Measurements from ENCODE around the gene SP7. TPM values are rescaled to one million over a fixed set of nuclear protein-coding genes. Genes with fewer than 3 reads are reported as not detected.
"Not testable (repeated sequence)": the region's sequence is repeated elsewhere in the genome, so short reads cannot be mapped to it uniquely, and the experiment has no call there.

Gene SP7
- total RNA-seq, 1 donor from 2014 or later, result 0.11 TPM

GRCh38 chr12:53343449-53343848, 7.3 kb upstream of the SP7 start:
- no peak for DNase-seq (ENCODE audit: low spot score)
- peaks cover 8% of the 10 kb centered on the region for H3K27me3 Mint-ChIP-seq (ENCODE audit: low read depth)
- intact Hi-C loops (cut with micrococcal nuclease), result no loop called here
- H3K36me3 Mint-ChIP-seq (ENCODE audit: low read depth), result no peaks in the 10 kb centered on the region
- peaks cover 18% of the 10 kb centered on the region for H3K4me1 Mint-ChIP-seq (ENCODE audit: low read depth)
- H3K27ac Mint-ChIP-seq, result no peak overlapping the region
- H3K4me3 Mint-ChIP-seq (ENCODE audit: low read depth), result peak overlapping the region; percentile 51
- no peaks in the 10 kb centered on the region for H3K9me3 Mint-ChIP-seq

GRCh38 chr12:53340398-53340797, 4.2 kb upstream of the SP7 start:
- intact Hi-C loops (cut with micrococcal nuclease), result no loop called here
- Mint-ChIP-seq H3K27ac (no peak overlapping the region), H3K4me3 (ENCODE audit: low read depth) (no peak overlapping the region), H3K9me3 (no peaks in the 10 kb centered on the region), H3K36me3 (ENCODE audit: low read depth) (no peaks in the 10 kb centered on the region), H3K4me1 (ENCODE audit: low read depth) (peaks cover 23% of the 10 kb centered on the region), H3K27me3 (ENCODE audit: low read depth) (peaks cover 31% of the 10 kb centered on the region)
- DNase-seq (ENCODE audit: low spot score), result no peak

DNA sequence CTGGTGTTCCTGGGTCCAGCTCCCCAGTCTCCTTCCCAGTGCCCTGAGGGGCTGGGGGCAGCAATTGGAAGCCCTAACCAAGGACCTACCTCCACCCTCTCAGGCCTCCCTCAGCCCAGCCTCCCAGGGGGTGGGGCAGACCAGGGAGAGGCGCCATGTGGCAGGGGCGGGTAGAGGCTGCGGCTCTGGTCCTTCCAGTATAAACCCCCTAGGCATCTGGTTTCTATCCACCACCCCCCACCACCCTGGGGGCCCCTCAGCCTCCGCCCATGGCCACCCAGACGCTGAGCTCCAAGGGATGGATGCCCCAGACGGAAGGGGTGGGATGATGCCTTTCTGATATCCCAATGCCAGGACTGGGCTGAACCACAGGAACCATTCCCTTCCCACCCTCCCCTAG, 2.8 kb upstream of the SP7 start:
- Mint-ChIP-seq H3K27ac (no peak overlapping the region), H3K9me3 (no peaks in the 10 kb centered on the region), H3K36me3 (ENCODE audit: low read depth) (no peaks in the 10 kb centered on the region), H3K27me3 (ENCODE audit: low read depth) (peaks cover 41% of the 10 kb centered on the region), H3K4me1 (ENCODE audit: low read depth) (peaks cover 13% of the 10 kb centered on the region), H3K4me3 (ENCODE audit: low read depth) (no peak overlapping the region)
- intact Hi-C loops (cut with micrococcal nuclease), result no loop called here
- DNase-seq (ENCODE audit: low spot score), result no peak

DNA sequence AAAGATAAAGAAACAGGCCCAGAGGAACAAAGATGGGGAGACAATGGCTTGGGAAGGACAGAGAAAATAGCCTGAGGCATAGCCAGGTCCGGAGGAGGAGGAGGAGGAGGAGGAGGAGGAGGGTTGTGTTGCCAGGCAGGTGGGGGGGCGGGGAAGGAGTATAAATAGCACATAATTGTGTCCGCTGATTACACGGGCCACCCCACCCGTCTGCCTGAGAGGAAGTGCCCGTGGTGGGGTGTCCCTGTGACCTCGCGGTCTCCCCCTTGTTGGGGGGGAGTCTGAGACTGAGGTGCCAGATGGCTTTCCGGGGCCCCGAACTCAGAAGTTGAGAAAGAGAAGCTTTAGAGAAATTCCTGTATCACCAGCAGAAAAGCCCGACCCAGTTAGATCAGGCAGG, 1.9 kb upstream of the SP7 start:
- intact Hi-C loops (cut with micrococcal nuclease), result no loop called here
- no peaks in the 10 kb centered on the region for H3K36me3 Mint-ChIP-seq (ENCODE audit: low read depth)
- H3K4me1 Mint-ChIP-seq (ENCODE audit: low read depth), result peaks cover 9% of the 10 kb centered on the region
- no peak overlapping the region for H3K4me3 Mint-ChIP-seq (ENCODE audit: low read depth)
- no peak overlapping the region for H3K27ac Mint-ChIP-seq
- peaks cover 42% of the 10 kb centered on the region for H3K27me3 Mint-ChIP-seq (ENCODE audit: low read depth)
- H3K9me3 Mint-ChIP-seq, result no peaks in the 10 kb centered on the region
- no peak for DNase-seq (ENCODE audit: low spot score)

DNA sequence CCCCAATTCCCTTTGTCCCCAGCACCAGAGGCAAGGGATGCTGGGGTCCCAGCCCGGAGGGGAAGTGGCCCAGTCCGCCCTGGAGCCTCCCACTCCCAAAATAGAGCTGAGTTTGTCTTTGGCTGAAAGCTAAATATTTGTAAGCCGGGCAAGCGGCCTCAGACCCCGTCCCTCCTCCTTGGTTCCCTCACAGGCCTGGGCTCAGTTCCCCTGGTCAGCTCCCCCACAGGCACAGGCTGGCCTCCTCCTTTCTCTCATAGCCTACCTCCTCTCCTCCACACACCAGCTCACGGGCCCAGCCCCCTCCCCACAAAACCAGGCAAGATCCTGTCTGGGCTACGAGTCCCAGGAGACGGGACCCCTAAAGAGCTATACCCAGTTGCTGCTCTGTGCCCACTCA, 1.3 kb downstream of the SP7 start:
- no peaks in the 10 kb centered on the region for H3K36me3 Mint-ChIP-seq (ENCODE audit: low read depth)
- H3K27me3 Mint-ChIP-seq (ENCODE audit: low read depth), result peaks cover 42% of the 10 kb centered on the region
- peaks cover 6% of the 10 kb centered on the region for H3K4me1 Mint-ChIP-seq (ENCODE audit: low read depth)
- no peak overlapping the region for H3K27ac Mint-ChIP-seq
- no peaks in the 10 kb centered on the region for H3K9me3 Mint-ChIP-seq
- H3K4me3 Mint-ChIP-seq (ENCODE audit: low read depth), result no peak overlapping the region
- intact Hi-C loops (cut with micrococcal nuclease), result no loop called here
- no peak for DNase-seq (ENCODE audit: low spot score)

DNA sequence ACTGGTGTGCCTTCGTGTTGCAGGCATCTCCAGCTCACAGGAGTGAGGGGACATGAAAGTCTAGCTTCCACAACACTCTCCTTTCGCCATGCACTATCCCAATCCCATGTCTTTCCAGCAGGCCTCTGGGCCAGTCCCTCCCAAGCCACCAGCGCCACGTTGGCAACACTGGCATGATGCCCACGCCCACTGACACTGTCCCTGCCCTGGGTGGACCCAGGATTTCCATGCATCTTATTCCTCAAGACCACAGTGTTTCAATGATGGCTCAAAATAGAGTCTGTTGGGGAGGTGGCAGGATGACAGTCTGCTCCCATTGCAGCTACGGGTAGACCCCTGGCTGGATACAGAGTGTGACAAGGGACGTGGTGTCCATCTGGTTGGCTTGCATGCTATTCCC, 2.3 kb downstream of the SP7 start:
- Mint-ChIP-seq H3K27ac (no peak overlapping the region), H3K27me3 (ENCODE audit: low read depth) (peaks cover 43% of the 10 kb centered on the region), H3K36me3 (ENCODE audit: low read depth) (no peaks in the 10 kb centered on the region), H3K4me1 (ENCODE audit: low read depth) (peaks cover 6% of the 10 kb centered on the region), H3K9me3 (no peaks in the 10 kb centered on the region), H3K4me3 (ENCODE audit: low read depth) (no peak overlapping the region)
- no peak for DNase-seq (ENCODE audit: low spot score)
- intact Hi-C loops (cut with micrococcal nuclease), result no loop called here

- intact Hi-C loops (cut with micrococcal nuclease), result no loop called here
- H3K36me3 Mint-ChIP-seq (ENCODE audit: low read depth), result no peaks in the 10 kb centered on the region
- no peak overlapping the region for H3K27ac Mint-ChIP-seq
Observed at GRCh38 chr12:53333289-53333688, 2.9 kb downstream of the SP7 start.

GRCh38 chr12:53332744-53333143, 3.4 kb downstream of the SP7 start:
- Mint-ChIP-seq H3K4me3 (ENCODE audit: low read depth) (no peak overlapping the region), H3K27ac (no peak overlapping the region), H3K9me3 (no peaks in the 10 kb centered on the region), H3K4me1 (ENCODE audit: low read depth) (peaks cover 2% of the 10 kb centered on the region), H3K27me3 (ENCODE audit: low read depth) (peaks cover 37% of the 10 kb centered on the region), H3K36me3 (ENCODE audit: low read depth) (no peaks in the 10 kb centered on the region)
- intact Hi-C loops (cut with micrococcal nuclease), result no loop called here
- DNase-seq (ENCODE audit: low spot score), result no peak

More at GRCh38 chr12:53333289-53333688, 2.9 kb downstream of the SP7 start:
- peaks cover 41% of the 10 kb centered on the region for H3K27me3 Mint-ChIP-seq (ENCODE audit: low read depth)
- peaks cover 5% of the 10 kb centered on the region for H3K4me1 Mint-ChIP-seq (ENCODE audit: low read depth)
- no peaks in the 10 kb centered on the region for H3K9me3 Mint-ChIP-seq
- H3K4me3 Mint-ChIP-seq (ENCODE audit: low read depth), result no peak overlapping the region
- DNase-seq (ENCODE audit: low spot score), result no peak

DNA sequence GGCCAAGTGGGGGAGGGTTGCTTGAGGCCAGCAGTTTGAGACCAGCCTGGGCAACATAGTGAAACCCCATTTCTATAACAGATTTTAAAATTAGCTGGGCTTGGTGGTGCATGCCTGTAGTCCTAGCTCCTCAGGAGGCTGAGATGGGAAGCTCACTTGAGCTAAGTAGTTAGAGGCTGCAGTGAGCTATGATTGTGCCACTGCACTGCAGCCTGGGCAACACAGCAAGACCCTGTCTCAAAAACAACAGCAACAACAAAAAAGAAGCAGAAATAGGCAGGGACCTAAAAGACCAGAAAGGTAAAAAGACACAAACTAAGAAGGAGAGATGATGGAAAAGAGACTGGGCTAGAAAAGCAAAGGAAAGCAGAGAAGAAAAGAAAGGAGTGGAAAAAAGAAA, 3.8 kb downstream of the SP7 start:
- H3K4me3 Mint-ChIP-seq (ENCODE audit: low read depth); DNase-seq (ENCODE audit: low spot score); intact Hi-C loops (cut with micrococcal nuclease); H3K9me3 Mint-ChIP-seq; H3K36me3 Mint-ChIP-seq (ENCODE audit: low read depth); H3K4me1 Mint-ChIP-seq (ENCODE audit: low read depth); H3K27ac Mint-ChIP-seq: not testable (repeated sequence)
- peaks cover 37% of the 10 kb centered on the region for H3K27me3 Mint-ChIP-seq (ENCODE audit: low read depth)

- Mint-ChIP-seq H3K9me3 (no peaks in the 10 kb centered on the region), H3K4me1 (ENCODE audit: low read depth) (no peaks in the 10 kb centered on the region), H3K27me3 (ENCODE audit: low read depth) (peaks cover 25% of the 10 kb centered on the region), H3K4me3 (ENCODE audit: low read depth) (no peak overlapping the region), H3K27ac (no peak overlapping the region), H3K36me3 (ENCODE audit: low read depth) (no peaks in the 10 kb centered on the region)
- intact Hi-C loops (cut with micrococcal nuclease), result no loop called here
- no peak for DNase-seq (ENCODE audit: low spot score)
Observed at GRCh38 chr12:53330671-53331070, 5.5 kb downstream of the SP7 start.

GRCh38 chr12:53328043-53328435, 8.1 kb downstream of the SP7 start:
- DNase-seq (ENCODE audit: low spot score), result no peak
- intact Hi-C loops (cut with micrococcal nuclease), result no loop called here
- no peaks in the 10 kb centered on the region for H3K36me3 Mint-ChIP-seq (ENCODE audit: low read depth)
- H3K4me1 Mint-ChIP-seq (ENCODE audit: low read depth), result peaks cover 12% of the 10 kb centered on the region
- H3K27me3 Mint-ChIP-seq (ENCODE audit: low read depth), result peaks cover 12% of the 10 kb centered on the region
- H3K9me3 Mint-ChIP-seq, result no peaks in the 10 kb centered on the region
- no peak overlapping the region for H3K27ac Mint-ChIP-seq
- no peak overlapping the region for H3K4me3 Mint-ChIP-seq (ENCODE audit: low read depth)

- Mint-ChIP-seq H3K27ac (no peak overlapping the region), H3K4me1 (ENCODE audit: low read depth) (peaks cover 16% of the 10 kb centered on the region), H3K9me3 (no peaks in the 10 kb centered on the region), H3K27me3 (ENCODE audit: low read depth) (peaks cover 12% of the 10 kb centered on the region), H3K36me3 (ENCODE audit: low read depth) (no peaks in the 10 kb centered on the region), H3K4me3 (ENCODE audit: low read depth) (peak overlapping the region; percentile 15)
- DNase-seq (ENCODE audit: low spot score), result no peak
- intact Hi-C loops (cut with micrococcal nuclease), result no loop called here
Observed at GRCh38 chr12:53327435-53328042, 8.6 kb downstream of the SP7 start.

DNA sequence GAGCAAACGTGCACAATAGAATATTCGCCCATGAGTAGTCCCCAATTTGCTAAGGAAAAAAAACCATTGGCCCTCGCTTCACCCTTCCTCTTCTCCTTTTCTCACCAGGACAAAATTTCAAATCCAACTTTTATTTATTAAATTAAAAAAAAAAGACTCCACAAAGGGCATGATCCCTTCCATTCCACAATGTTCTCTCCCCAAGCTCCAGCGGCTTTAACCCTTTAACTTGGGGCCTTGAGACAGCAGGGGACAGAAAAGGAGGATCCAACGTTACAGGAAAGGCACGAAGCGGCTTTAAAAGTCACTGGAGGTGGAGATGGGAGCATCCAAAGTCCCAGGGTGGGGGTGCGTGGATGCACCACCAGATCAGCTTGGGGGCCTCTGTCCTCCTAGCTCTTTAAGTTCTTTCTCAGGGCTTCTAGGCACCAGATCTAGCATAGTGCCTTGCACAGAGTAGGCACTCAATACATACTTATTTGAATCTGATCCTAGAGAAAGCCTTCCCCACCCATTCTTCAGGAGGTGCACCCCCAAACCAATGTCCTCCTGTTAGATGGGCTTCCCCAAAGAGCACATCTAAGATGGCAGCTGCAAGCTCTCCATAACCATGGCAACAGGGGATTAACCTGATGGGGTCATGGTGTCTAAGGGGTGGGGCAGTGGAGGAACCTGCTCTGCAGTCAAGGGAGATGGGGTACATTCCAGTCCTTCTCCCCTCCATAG, 9.5 kb downstream of the SP7 start:
- H3K27ac Mint-ChIP-seq, result peak overlapping the region; percentile 53
- no peaks in the 10 kb centered on the region for H3K36me3 Mint-ChIP-seq (ENCODE audit: low read depth)
- no peak for DNase-seq (ENCODE audit: low spot score)
- H3K4me1 Mint-ChIP-seq (ENCODE audit: low read depth), result peaks cover 18% of the 10 kb centered on the region
- intact Hi-C loops (cut with micrococcal nuclease), result no loop called here
- no peaks in the 10 kb centered on the region for H3K9me3 Mint-ChIP-seq
- peak overlapping the region; percentile 69 for H3K4me3 Mint-ChIP-seq (ENCODE audit: low read depth)
- H3K27me3 Mint-ChIP-seq (ENCODE audit: low read depth), result peaks cover 6% of the 10 kb centered on the region

Measured in activated T-helper 2 cell treated with anti-CD3 and anti-CD28 coated beads, Interferon-gamma antibody, Interleukin-2, Interleukin-4, amounts not matched to agents 10 μg/mL and 5 μg/mL and 100 μg/mL, durations not matched to agents 14 hours and 24 hours and 36 hours (primary cell).